OCI-LY3 (cell line): Measurements from ENCODE around the gene SAPCD1.

Experiments used
- H2AFZ ChIP-seq: fragments of 200-600, 300-600 bp; shearing (Covaris generic); 2 replicates; pipeline ENCODE4 v1.6.0; 2014; ENCODE audit warnings: antibody characterized with exemption, low read depth, low read length
- H3K27ac ChIP-seq: fragments of 200-600, 300-600 bp; sonication (generic); 2 replicates; pipeline ENCODE4 v1.5.1; 2014; ENCODE audit warnings: mild to moderate bottlenecking, low read length, moderate library complexity, mixed read lengths
- H3K27me3 ChIP-seq: fragments of 200-600, 300-600 bp; sonication (generic); 2 replicates; pipeline ENCODE4 v1.6.1; 2014; ENCODE audit warnings: low read depth, low read length, mixed read lengths
- H3K36me3 ChIP-seq: fragments of 200-600, 300-600 bp; sonication (generic); replicated peaks from 2 replicates; pipeline ENCODE3; 2014; ENCODE audit warnings: low read depth, low read length, mixed read lengths
- H3K4me1 ChIP-seq: fragments of 300-600, 200-600 bp; sonication (generic); 2 replicates; pipeline ENCODE4 v1.6.1; 2014; ENCODE audit warnings: low read length, mixed read lengths
- H3K4me2 ChIP-seq: fragments of 200-600, 300-600 bp; sonication (generic); 2 replicates; pipeline ENCODE4 v1.6.1; 2014; ENCODE audit warnings: low read length, mixed read lengths
- H3K4me3 ChIP-seq: fragments of 300-600, 200-600 bp; sonication (generic); 2 replicates; pipeline ENCODE4 v1.5.1; 2014; ENCODE audit warnings: antibody characterized with exemption, mild to moderate bottlenecking, low read length, moderate library complexity
- H3K79me2 ChIP-seq: fragments of 300-600, 200-600 bp; shearing (Covaris generic); 2 replicates; pipeline ENCODE4 v1.6.1; 2014; ENCODE audit warnings: mild to moderate bottlenecking, low read length, mixed read lengths
- H3K9ac ChIP-seq: fragments of 300-600, 200-600 bp; shearing (Covaris generic); 2 replicates; pipeline ENCODE4 v1.6.0; 2014; ENCODE audit warnings: mild to moderate bottlenecking, low read length, moderate library complexity
- H3K9me3 ChIP-seq: fragments of 200-600, 300-600 bp; shearing (Covaris generic); 2 replicates; pipeline ENCODE4 v1.6.1; 2014; ENCODE audit warnings: low read length, mixed read lengths; ENCODE audit not compliant: insufficient read depth
- H4K20me1 ChIP-seq: fragments of 200-600, 300-600 bp; sonication (generic); 2 replicates; pipeline ENCODE4 v1.6.1; 2016; ENCODE audit warnings: low read length, mixed read lengths; ENCODE audit not compliant: insufficient read depth
- EZH2phosphoT487 ChIP-seq: fragments of 200-600 bp; shearing (Covaris generic); IDR thresholded peaks from 2 replicates; pipeline ENCODE4 v1.6.1; 2018; ENCODE audit warnings: antibody characterized with exemption, mixed run types, low read depth
- TF ChIP-seq, protein P1 (sequence below): fragments of 200-600, 300-600 bp; sonication (generic); IDR thresholded peaks from 2 replicates; pipeline ENCODE4 v1.5.1; 2014; ENCODE audit warnings: antibody characterized with exemption, low read length, low read depth

SAPCD1 gene

DNA sequence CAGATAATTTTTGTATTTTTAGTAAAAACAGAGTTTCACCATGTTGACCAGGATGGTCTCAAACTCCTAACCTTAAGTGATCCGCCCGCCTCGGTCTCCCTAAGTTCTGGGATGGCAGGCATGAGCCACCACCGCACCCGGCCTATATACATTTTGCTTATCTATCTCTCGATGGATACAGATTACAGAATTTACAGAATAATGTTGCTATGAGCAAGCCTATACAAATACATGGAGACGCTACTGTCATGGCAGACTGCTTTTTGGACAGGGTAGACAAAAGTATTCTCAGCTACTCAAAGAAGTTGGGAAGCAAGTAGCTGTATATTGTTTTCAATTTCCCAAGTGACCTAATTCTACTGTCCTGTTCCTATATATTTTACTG lies 51.0 kb downstream of the SAPCD1 start:
- Histone ChIP-seq H3K36me3 (no peaks in the 10 kb centered on the region), H3K4me3 (0 out of 2 replicates have a peak overlapping the region, but pooled peaks have one; percentile 51), H2AFZ (peak overlapping the region; percentile 70), H3K9me3 (no peaks in the 10 kb centered on the region), H3K9ac (0 out of 2 replicates have a peak overlapping the region, but pooled peaks have one; percentile 17), H3K4me1 (peaks cover 16% of the 10 kb centered on the region), H3K27me3 (no peaks in the 10 kb centered on the region), H4K20me1 (no peaks in the 10 kb centered on the region), H3K4me2 (peak overlapping the region; percentile 65), H3K27ac (no peak overlapping the region), H3K79me2 (no peaks in the 10 kb centered on the region)
- TF ChIP-seq EZH2phosphoT487: no peak
- TF ChIP-seq, protein P1, sequence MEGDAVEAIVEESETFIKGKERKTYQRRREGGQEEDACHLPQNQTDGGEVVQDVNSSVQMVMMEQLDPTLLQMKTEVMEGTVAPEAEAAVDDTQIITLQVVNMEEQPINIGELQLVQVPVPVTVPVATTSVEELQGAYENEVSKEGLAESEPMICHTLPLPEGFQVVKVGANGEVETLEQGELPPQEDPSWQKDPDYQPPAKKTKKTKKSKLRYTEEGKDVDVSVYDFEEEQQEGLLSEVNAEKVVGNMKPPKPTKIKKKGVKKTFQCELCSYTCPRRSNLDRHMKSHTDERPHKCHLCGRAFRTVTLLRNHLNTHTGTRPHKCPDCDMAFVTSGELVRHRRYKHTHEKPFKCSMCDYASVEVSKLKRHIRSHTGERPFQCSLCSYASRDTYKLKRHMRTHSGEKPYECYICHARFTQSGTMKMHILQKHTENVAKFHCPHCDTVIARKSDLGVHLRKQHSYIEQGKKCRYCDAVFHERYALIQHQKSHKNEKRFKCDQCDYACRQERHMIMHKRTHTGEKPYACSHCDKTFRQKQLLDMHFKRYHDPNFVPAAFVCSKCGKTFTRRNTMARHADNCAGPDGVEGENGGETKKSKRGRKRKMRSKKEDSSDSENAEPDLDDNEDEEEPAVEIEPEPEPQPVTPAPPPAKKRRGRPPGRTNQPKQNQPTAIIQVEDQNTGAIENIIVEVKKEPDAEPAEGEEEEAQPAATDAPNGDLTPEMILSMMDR: no peak
